ENCODE results near the gene SH3YL1. TPM values are rescaled to one million over a fixed set of nuclear protein-coding genes. Genes with fewer than 3 reads are reported as not detected.

The SH3YL1 gene
- polyA plus RNA-seq, 1 of the 3 experiments (the other 2 are of a cell fraction) = 22.7 TPM

DNA sequence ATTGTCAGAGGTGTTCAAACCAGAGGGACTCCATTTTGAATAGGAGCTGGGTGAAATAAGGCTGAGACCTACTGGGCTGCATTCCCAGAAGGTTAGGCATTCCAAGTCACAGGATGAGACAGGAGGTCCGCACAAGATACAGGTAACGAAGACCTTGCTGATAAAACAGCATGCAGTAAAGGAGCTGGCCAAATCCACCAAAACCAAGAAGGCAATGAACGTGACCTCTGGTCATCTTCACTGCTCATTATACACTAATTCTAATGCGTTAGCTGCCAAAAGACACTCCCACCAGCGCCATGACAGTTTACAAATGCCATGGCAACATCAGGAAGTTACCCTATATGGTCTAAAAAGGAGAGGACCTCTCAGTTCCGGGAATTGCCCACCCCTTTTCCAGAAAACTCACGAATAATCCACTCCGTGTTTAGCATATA, 10.6 kb downstream of the SH3YL1 start:
- POLR2A ChIA-PET = no interaction called here

More for the DNA sequence above, 10.6 kb downstream of the SH3YL1 start:
- no peaks in the 10 kb centered on the region; the same call in 1 of the 2 replicates for H3K9me3 ChIP-seq
- TF ChIP-seq POLR2AphosphoS5 (IDR thresholded peaks at IDR 0.05; ENCODE audit: low read depth, low read length) (no peak), FOXM1 (IDR thresholded peaks at IDR 0.05; ENCODE audit: low read depth) (no peak), ELF1 (IDR thresholded peaks at IDR 0.05) (no peak), SMC3 (IDR thresholded peaks at IDR 0.05; ENCODE audit: low read depth, low read length) (no peak), FOXJ3 (CRISPR knock-in tag; IDR thresholded peaks at IDR 0.05) (no peak), SIN3A (IDR thresholded peaks at IDR 0.05; ENCODE audit: borderline replicate concordance, low read depth, low read length) (no peak), MEF2A (IDR thresholded peaks at IDR 0.05; ENCODE audit: borderline replicate concordance, low read depth) (no peak), EZH2phosphoT487 (IDR thresholded peaks at IDR 0.05; ENCODE audit: borderline replicate concordance, low read depth) (no peak), MXI1 (IDR thresholded peaks at IDR 0.05; ENCODE audit: low read depth, low read length) (no peak), RFX5 (IDR thresholded peaks at IDR 0.05; ENCODE audit: low read length) (no peak), CTCF (IDR thresholded peaks at IDR 0.05) (no peak), TAF1 (IDR thresholded peaks at IDR 0.05; ENCODE audit: borderline replicate concordance, low read depth, low read length) (no peak)
- TF ChIP-seq, protein P1, sequence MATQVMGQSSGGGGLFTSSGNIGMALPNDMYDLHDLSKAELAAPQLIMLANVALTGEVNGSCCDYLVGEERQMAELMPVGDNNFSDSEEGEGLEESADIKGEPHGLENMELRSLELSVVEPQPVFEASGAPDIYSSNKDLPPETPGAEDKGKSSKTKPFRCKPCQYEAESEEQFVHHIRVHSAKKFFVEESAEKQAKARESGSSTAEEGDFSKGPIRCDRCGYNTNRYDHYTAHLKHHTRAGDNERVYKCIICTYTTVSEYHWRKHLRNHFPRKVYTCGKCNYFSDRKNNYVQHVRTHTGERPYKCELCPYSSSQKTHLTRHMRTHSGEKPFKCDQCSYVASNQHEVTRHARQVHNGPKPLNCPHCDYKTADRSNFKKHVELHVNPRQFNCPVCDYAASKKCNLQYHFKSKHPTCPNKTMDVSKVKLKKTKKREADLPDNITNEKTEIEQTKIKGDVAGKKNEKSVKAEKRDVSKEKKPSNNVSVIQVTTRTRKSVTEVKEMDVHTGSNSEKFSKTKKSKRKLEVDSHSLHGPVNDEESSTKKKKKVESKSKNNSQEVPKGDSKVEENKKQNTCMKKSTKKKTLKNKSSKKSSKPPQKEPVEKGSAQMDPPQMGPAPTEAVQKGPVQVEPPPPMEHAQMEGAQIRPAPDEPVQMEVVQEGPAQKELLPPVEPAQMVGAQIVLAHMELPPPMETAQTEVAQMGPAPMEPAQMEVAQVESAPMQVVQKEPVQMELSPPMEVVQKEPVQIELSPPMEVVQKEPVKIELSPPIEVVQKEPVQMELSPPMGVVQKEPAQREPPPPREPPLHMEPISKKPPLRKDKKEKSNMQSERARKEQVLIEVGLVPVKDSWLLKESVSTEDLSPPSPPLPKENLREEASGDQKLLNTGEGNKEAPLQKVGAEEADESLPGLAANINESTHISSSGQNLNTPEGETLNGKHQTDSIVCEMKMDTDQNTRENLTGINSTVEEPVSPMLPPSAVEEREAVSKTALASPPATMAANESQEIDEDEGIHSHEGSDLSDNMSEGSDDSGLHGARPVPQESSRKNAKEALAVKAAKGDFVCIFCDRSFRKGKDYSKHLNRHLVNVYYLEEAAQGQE (IDR thresholded peaks at IDR 0.05; ENCODE audit: low read depth, low read length) = no peak
- H3K27me3 ChIP-seq (ENCODE audit: insufficient read depth) = no peaks in the 10 kb centered on the region
- H2AFZ ChIP-seq (ENCODE audit: low read depth) = no peak overlapping the region
- H3K27ac ChIP-seq (ENCODE audit: low read depth in 2 of 2, low read length in 1 of 2) = no peak overlapping the region
- H3K36me3 ChIP-seq (replicated peaks in 1 of 2; ENCODE audit: control insufficient read depth in 1 of 2, insufficient read depth in 2 of 2, low read length in 1 of 2) = peaks cover 33 to 38% of the 10 kb centered on the region in 2 experiments
- no peak overlapping the region for H3K4me2 ChIP-seq
- H3K4me1 ChIP-seq (ENCODE audit: control insufficient read depth in 1 of 2, insufficient read depth in 2 of 2, low read depth in 1 of 2, low read length in 1 of 2) = peaks cover 0 to 10% of the 10 kb centered on the region in 2 experiments; a peak in 1 of 4 replicates
- H3K79me2 ChIP-seq (ENCODE audit: insufficient read depth) = no peaks in the 10 kb centered on the region
- CTCF ChIA-PET = no interaction called here
- DNase-seq = no peak
- H3K9ac ChIP-seq = no peak overlapping the region
- WGBS (ENCODE audit: low lambda C conversion rate) = 92% methylated on average over 8 of the region's 8 CpGs
- H3K4me3 ChIP-seq (ENCODE audit: low read depth in 2 of 2, low read length in 1 of 2) = no peak overlapping the region
- no peaks in the 10 kb centered on the region for H3F3A ChIP-seq (replicated peaks; ENCODE audit: insufficient read depth)
- H3K9me2 ChIP-seq = no peaks in the 10 kb centered on the region
- no peaks in the 10 kb centered on the region for H4K20me1 ChIP-seq (ENCODE audit: insufficient read depth)

All from SK-N-SH (cell line).